ENCODE measurements around the gene DNASE1. TPM values are rescaled to one million over a fixed set of nuclear protein-coding genes. Genes with fewer than 3 reads are reported as not detected.

The DNASE1 gene
- total RNA-seq, 1 experiment from 2014 or later, result 22.9 TPM

DNA sequence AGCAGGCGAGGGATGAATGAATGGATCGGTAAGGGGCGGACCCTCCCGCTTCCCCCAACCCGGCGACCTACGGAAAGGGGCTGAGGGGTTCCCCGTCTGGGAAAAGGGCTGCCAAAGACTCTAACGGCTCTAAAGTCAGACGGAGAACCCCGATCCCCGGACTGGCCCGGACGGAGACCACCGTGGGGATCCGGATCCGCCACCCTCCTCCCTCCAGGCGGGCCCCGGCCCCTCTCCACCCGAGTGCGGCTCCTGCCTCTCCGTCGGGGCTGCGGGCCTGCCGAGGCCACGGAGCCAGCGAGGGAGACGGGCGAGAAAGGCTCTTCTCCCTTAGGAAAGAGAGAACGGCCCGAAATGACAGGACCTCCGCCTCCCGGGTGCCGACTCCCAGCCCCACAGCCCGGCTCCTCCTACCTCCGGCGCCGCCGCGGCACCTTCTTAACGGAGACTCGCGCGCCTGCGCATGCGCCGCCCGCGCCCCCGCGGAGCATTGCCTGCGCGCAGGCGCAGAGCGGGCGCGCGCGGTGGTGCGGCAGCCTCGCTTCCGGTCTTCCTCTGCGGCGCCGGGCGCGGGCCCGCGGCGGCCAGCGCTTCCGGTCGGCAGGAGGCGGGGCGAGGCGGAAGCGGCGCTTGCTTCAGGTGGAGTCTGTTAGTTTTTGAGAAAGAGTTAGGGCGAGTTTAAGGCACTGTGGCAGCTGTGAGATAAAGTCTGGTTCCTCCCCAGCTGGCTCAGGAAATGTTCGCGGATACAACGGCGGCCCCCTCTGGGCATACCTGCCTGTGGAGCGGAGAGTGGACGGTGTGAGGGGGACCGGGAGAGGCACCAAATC, 43.1 kb upstream of the DNASE1 start, which contains the start of gene SLX4:
TSS of gene SLX4 (minus strand) at position 461 of the 830 bp plus-strand sequence. CDS start 2,642 bp downstream, outside the sequence.
- Histone ChIP-seq H3K27me3 (ENCODE audit: low read length) (no peaks in the 10 kb centered on the region), H3K4me2 (ENCODE audit: low read depth, low read length, poor library complexity, severe bottlenecking) (peak within 1 kb of the TSS; percentile 94), H3K27ac (ENCODE audit: low read length) (peak within 1 kb of the TSS; percentile 91), H3K9me2 (replicated peaks; ENCODE audit: insufficient read depth, low read length) (no peaks in the 10 kb centered on the region), H3K36me3 (ENCODE audit: insufficient read depth, low read length) (peaks cover 26% of the 10 kb centered on the region), H3K9me3 (ENCODE audit: low read length) (no peaks in the 10 kb centered on the region), H3K79me2 (ENCODE audit: low read length) (peaks cover 77% of the 10 kb centered on the region), H3K4me1 (ENCODE audit: low read length) (peaks cover 62% of the 10 kb centered on the region), H2AFZ (ENCODE audit: low read length) (no peak within 1 kb of the TSS), H3K4me3 (ENCODE audit: low read length) (peak within 1 kb of the TSS; percentile 97), H3K9ac (ENCODE audit: low read length) (peak within 1 kb of the TSS; percentile 96), H4K20me1 (ENCODE audit: insufficient read depth, low read depth, low read length) (no peaks in the 10 kb centered on the region)
- DNase-seq, result peak; percentile 97

DNA sequence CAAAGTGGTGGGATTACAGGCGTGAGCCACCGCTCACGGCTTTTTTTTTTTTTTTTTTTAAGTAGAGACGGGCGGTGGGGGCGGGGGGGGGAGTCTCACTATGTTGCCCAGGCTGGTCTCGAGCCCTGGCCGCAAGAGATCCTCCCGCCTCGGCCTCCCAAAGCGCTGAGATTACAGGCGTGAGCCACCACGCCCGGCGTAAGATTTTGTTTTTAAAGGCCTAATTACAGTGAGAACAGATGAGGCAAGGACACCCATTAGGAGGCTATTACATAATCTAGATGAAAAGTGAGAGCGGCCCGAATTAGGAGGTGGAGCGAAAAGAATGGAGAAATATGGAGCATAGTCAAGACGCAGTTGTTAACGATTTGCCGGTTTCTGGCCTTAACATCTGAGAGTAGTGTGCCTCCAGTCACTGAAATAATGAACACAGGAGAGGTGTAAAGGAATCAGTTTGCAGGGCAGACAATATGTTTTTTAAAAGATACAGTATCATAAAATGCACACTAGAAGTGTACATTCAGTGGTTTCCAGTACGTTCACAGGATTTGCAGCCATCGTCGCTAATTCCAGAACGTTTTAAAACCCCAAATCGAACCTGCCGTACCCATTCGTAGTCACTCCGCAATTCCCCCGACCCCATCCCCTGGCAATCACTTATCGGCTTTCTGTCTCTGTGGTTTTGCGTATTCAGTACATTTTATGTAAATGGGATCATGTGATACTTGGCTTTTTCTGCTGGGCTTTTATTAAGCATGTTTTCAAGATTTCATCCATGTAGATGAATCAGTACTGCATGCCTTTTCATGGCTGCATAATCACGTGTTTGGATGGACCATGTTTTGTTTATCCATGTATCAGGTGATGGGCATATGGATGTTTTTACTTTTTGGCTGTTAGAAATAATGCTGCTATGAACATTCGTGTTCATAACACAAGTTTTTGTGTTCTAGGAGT, 41.7 kb upstream of the DNASE1 start:
- Histone ChIP-seq H3K36me3 (ENCODE audit: insufficient read depth, low read length) (peaks cover 21% of the 10 kb centered on the region), H3K9ac (ENCODE audit: low read length) (peak overlapping the region; percentile 96), H3K4me3 (ENCODE audit: low read length) (peak overlapping the region; percentile 97)

DNA sequence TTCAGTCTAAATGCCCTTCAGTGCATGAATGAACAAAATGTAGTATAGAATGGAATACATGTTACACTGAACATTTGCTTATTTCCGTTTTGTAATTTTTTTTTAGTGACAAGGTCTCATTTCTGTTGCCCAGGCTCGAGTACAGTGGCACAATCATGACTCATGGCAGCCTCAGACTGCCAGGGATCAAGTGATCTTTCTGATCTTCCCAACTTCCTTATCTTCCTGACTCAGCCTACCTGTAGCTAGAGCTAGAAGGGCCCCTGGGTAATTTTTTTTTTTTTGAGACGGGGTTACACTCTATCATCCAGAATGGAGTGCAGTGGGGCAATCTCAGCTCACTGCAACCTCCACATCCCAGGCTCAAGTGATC, 35.7 kb upstream of the DNASE1 start:
- Histone ChIP-seq H3K36me3 (ENCODE audit: insufficient read depth, low read length) (peaks cover 17% of the 10 kb centered on the region), H3K4me3 (ENCODE audit: low read length) (no peak overlapping the region), H2AFZ (ENCODE audit: low read length) (no peak overlapping the region), H3K79me2 (ENCODE audit: low read length) (peaks cover 86% of the 10 kb centered on the region), H3K27ac (ENCODE audit: low read length) (peak overlapping the region; percentile 29; the same call in 1 of the 2 replicates), H3K4me1 (ENCODE audit: low read length) (peaks cover 56% of the 10 kb centered on the region), H3K9me3 (ENCODE audit: low read length) (no peaks in the 10 kb centered on the region), H3K9ac (ENCODE audit: low read length) (no peak overlapping the region), H3K9me2 (replicated peaks; ENCODE audit: insufficient read depth, low read length) (no peaks in the 10 kb centered on the region), H4K20me1 (ENCODE audit: insufficient read depth, low read depth, low read length) (no peaks in the 10 kb centered on the region), H3K27me3 (ENCODE audit: low read length) (no peaks in the 10 kb centered on the region), H3K4me2 (ENCODE audit: low read depth, low read length, poor library complexity, severe bottlenecking) (no peak overlapping the region)
- no peak for DNase-seq

More for the DNA sequence above, 41.7 kb upstream of the DNASE1 start:
- no peak overlapping the region for H2AFZ ChIP-seq (ENCODE audit: low read length)
- no peaks in the 10 kb centered on the region for H3K27me3 ChIP-seq (ENCODE audit: low read length)
- peak; percentile 82 for DNase-seq
- H3K27ac ChIP-seq (ENCODE audit: low read length), result peak overlapping the region; percentile 91
- peaks cover 55% of the 10 kb centered on the region for H3K4me1 ChIP-seq (ENCODE audit: low read length)
- H3K9me2 ChIP-seq (replicated peaks; ENCODE audit: insufficient read depth, low read length), result no peaks in the 10 kb centered on the region
- peak overlapping the region; percentile 94 for H3K4me2 ChIP-seq (ENCODE audit: low read depth, low read length, poor library complexity, severe bottlenecking)
- H3K79me2 ChIP-seq (ENCODE audit: low read length), result peaks cover 82% of the 10 kb centered on the region
- no peaks in the 10 kb centered on the region for H3K9me3 ChIP-seq (ENCODE audit: low read length)
- H4K20me1 ChIP-seq (ENCODE audit: insufficient read depth, low read depth, low read length), result no peaks in the 10 kb centered on the region

DNA sequence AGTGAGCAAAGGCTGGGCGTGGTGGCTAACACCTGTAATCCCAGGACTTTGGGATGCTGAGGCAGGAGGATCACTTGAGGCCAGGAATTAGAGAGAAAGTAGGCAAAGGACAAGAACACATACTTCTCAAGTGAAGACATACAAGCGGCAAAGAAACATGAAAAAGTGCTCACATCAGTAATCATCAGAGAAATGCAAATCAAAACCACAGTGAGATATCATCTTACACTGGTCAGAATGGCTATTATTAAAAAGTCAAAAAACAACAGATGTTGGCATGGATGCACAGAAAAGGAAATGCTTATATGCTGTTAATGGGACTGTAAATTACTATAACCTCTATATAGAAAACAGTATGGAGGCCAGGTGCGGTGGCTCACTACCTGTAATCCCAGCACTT, 30.8 kb upstream of the DNASE1 start:
- peaks cover 72% of the 10 kb centered on the region for H3K4me1 ChIP-seq (ENCODE audit: low read length)
- DNase-seq, result peak; percentile 69
- H3K27me3 ChIP-seq (ENCODE audit: low read length), result no peaks in the 10 kb centered on the region
- peak overlapping the region; percentile 94 for H3K4me2 ChIP-seq (ENCODE audit: low read depth, low read length, poor library complexity, severe bottlenecking)
- peaks cover 55% of the 10 kb centered on the region for H3K79me2 ChIP-seq (ENCODE audit: low read length)
- H3K9me3 ChIP-seq (ENCODE audit: low read length), result no peaks in the 10 kb centered on the region
- peak overlapping the region; percentile 63 for H3K4me3 ChIP-seq (ENCODE audit: low read length)
- H2AFZ ChIP-seq (ENCODE audit: low read length), result peak overlapping the region; percentile 76; the same call in 1 of the 2 replicates
- H4K20me1 ChIP-seq (ENCODE audit: insufficient read depth, low read depth, low read length), result no peaks in the 10 kb centered on the region
- no peaks in the 10 kb centered on the region for H3K36me3 ChIP-seq (ENCODE audit: insufficient read depth, low read length)
- peak overlapping the region; percentile 96 for H3K27ac ChIP-seq (ENCODE audit: low read length)
- no peaks in the 10 kb centered on the region for H3K9me2 ChIP-seq (replicated peaks; ENCODE audit: insufficient read depth, low read length)
- H3K9ac ChIP-seq (ENCODE audit: low read length), result peak overlapping the region; percentile 66

DNA sequence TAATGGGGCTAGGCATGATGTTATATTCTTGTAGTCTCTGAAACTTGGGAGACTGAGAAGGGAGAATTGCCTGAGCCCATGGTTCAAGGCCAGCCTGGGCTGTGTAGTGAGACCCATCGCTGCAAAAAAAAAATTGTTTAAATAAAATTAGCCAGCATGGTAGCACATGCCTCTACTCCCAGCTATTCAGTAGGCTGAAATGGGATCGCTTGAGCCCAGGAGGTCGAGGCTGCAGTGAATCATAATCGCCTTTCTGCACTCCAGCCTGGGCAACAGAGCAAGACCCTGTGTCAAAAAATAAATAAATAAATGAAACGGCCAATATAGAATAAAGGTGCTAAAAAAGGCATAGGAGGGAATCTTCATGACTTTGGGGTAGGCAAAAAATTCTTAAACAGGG, 29.2 kb upstream of the DNASE1 start:
- no peak overlapping the region for H3K9ac ChIP-seq (ENCODE audit: low read length)
- peak overlapping the region; percentile 96 for H3K27ac ChIP-seq (ENCODE audit: low read length)
- no peaks in the 10 kb centered on the region for H3K36me3 ChIP-seq (ENCODE audit: insufficient read depth, low read length)
- no peaks in the 10 kb centered on the region for H3K27me3 ChIP-seq (ENCODE audit: low read length)
- no peak overlapping the region for H3K4me2 ChIP-seq (ENCODE audit: low read depth, low read length, poor library complexity, severe bottlenecking)
- H4K20me1 ChIP-seq (ENCODE audit: insufficient read depth, low read depth, low read length), result no peaks in the 10 kb centered on the region
- no peak overlapping the region for H2AFZ ChIP-seq (ENCODE audit: low read length)
- H3K9me2 ChIP-seq (replicated peaks; ENCODE audit: insufficient read depth, low read length), result no peaks in the 10 kb centered on the region
- H3K4me3 ChIP-seq (ENCODE audit: low read length), result no peak overlapping the region
- no peak for DNase-seq
- H3K79me2 ChIP-seq (ENCODE audit: low read length), result peaks cover 52% of the 10 kb centered on the region
- H3K4me1 ChIP-seq (ENCODE audit: low read length), result peaks cover 69% of the 10 kb centered on the region
- no peaks in the 10 kb centered on the region for H3K9me3 ChIP-seq (ENCODE audit: low read length)

DNA sequence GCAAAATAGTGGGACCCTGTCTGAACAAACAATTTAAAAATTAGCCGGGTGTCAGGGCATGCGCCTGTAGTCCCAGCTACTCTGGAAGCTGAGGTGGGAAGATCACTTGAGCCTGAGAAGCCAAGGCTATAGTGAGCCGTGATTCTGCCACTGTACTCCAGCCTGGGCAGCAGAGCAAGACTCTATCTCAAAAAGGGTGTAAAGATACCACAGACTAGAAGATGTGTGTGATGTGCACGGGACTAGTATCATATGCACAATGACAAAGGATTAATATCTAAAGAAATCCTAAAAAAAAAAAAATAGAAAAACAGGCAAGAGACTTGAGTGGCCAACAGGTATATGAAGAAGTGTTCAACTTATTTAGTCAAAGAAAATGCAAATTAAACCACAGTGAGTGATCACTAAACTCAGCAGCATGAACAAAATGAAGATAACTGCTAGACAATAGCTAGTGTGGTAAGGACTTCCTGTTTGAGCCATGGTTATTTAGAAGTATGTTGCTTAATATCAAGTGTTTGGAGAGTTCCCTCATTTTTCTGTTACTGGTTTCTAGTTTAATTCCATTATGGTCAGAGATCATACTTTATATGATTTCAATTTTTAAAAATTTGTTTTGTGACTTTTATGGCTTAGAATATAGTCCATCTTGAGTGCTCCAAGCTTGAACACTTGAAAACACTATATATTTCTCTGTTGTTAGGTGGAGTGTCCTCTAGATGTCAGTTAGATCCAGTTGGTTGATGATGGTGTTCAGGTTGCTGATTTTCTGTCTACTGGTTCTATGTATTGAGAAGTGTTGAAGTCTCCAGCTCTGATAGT, 28.4 kb upstream of the DNASE1 start:
- peak overlapping the region; percentile 49 for H3K4me2 ChIP-seq (ENCODE audit: low read depth, low read length, poor library complexity, severe bottlenecking)
- peak overlapping the region; percentile 96 for H3K27ac ChIP-seq (ENCODE audit: low read length)
- H3K9ac ChIP-seq (ENCODE audit: low read length), result peak overlapping the region; percentile 46
- peaks cover 50% of the 10 kb centered on the region for H3K79me2 ChIP-seq (ENCODE audit: low read length)
- H3K9me2 ChIP-seq (replicated peaks; ENCODE audit: insufficient read depth, low read length), result no peaks in the 10 kb centered on the region
- peak overlapping the region; percentile 42 for H2AFZ ChIP-seq (ENCODE audit: low read length)
- DNase-seq, result peak; percentile 84
- H3K36me3 ChIP-seq (ENCODE audit: insufficient read depth, low read length), result no peaks in the 10 kb centered on the region
- peak overlapping the region; percentile 8; the same call in 1 of the 2 replicates for H3K4me3 ChIP-seq (ENCODE audit: low read length)
- peaks cover 67% of the 10 kb centered on the region for H3K4me1 ChIP-seq (ENCODE audit: low read length)
- H3K9me3 ChIP-seq (ENCODE audit: low read length), result no peaks in the 10 kb centered on the region
- no peaks in the 10 kb centered on the region for H3K27me3 ChIP-seq (ENCODE audit: low read length)
- H4K20me1 ChIP-seq (ENCODE audit: insufficient read depth, low read depth, low read length), result no peaks in the 10 kb centered on the region

DNA sequence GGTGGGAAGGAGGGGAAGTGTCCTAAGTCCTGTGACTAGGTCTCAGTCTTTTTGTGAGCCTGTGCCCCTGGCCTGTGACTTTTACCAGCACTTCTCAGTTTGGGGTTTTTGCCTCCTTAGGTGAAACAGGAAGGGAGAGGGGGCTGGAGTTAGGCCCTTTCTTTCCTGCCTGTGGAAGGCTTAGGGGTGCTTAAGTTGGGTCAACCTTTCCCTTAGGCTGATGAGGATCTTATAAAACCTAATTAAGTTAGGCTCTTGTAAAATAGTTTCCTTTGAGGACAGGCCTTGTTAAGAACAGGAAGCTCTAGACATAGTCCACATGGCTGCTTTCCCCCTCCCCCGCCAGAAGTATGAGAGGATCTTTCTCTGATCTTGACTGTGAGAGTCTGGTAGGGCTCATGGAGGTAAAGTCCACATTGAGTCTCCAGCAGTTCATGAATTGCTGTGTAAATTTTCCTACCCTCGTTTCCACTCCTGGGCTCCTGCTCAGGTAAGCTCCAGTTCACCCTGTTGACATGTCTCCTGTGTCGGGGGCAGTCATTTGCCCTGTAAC, 17.0 kb upstream of the DNASE1 start:
- H3K4me2 ChIP-seq (ENCODE audit: low read depth, low read length, poor library complexity, severe bottlenecking), result peak overlapping the region; percentile 17
- peak overlapping the region; percentile 55 for H3K27ac ChIP-seq (ENCODE audit: low read length)
- peaks cover 12% of the 10 kb centered on the region for H3K4me1 ChIP-seq (ENCODE audit: low read length)
- no peaks in the 10 kb centered on the region for H3K9me2 ChIP-seq (replicated peaks; ENCODE audit: insufficient read depth, low read length)
- H3K36me3 ChIP-seq (ENCODE audit: insufficient read depth, low read length), result no peaks in the 10 kb centered on the region
- peak; percentile 69 for DNase-seq
- peak overlapping the region; percentile 58; the same call in 1 of the 2 replicates for H2AFZ ChIP-seq (ENCODE audit: low read length)
- H3K27me3 ChIP-seq (ENCODE audit: low read length), result no peaks in the 10 kb centered on the region
- H3K4me3 ChIP-seq (ENCODE audit: low read length), result no peak overlapping the region
- peak overlapping the region; percentile 42 for H3K9ac ChIP-seq (ENCODE audit: low read length)
- H3K79me2 ChIP-seq (ENCODE audit: low read length), result peaks cover 41% of the 10 kb centered on the region
- no peaks in the 10 kb centered on the region for H4K20me1 ChIP-seq (ENCODE audit: insufficient read depth, low read depth, low read length)
- no peaks in the 10 kb centered on the region for H3K9me3 ChIP-seq (ENCODE audit: low read length)

Measured in Karpas-422 (cell line).